ENCODE results near the gene HS6ST2. TPM values are rescaled to one million over a fixed set of nuclear protein-coding genes. Genes with fewer than 3 reads are reported as not detected.

HS6ST2 gene
- total RNA-seq, 1 donor from 2014 or later: not detected

Other genes starting within 250 kb of the HS6ST2 start
- not detected in 2 replicates for gene USP26, start 138.5 kb upstream of the HS6ST2 start, total RNA-seq